Testis (tissue), 2 donors: ENCODE measurements around the gene SOD3.

Experiments
- CTCF ChIP-seq, 3 experiments: fragments of 450-650 bp in 2 of 3; fragments of 200-600 bp in 1 of 3; sonication (generic) in 1 of 3; IDR thresholded peaks; one replicate each; pipeline ENCODE4 v1.5.1; 2016 to 2019; ENCODE audit warnings: antibody characterized with exemption in 3 of 3, mild to moderate bottlenecking in 2 of 3, moderate library complexity in 1 of 3
- POLR2A ChIP-seq: fragments of 450-650 bp; IDR thresholded peaks from one replicate; pipeline ENCODE4 v1.6.1; 2017; ENCODE audit warnings: antibody characterized with exemption, mild to moderate bottlenecking, moderate library complexity

GRCh38 chr4:24770667-24771066 is 24.7 kb upstream of the SOD3 start:
- TF ChIP-seq CTCF (IDR thresholded peaks at IDR 0.05) (no peak), POLR2A (no peak)
